K562 (cell line): ENCODE measurements around the gene PPP1R1C. TPM values are rescaled to one million over a fixed set of nuclear protein-coding genes. Genes with fewer than 3 reads are reported as not detected.

Experiments
- ATAC-seq: fragments of 200-7000 bp; cut with Tn5 transposase; 3 replicates; pipeline ENCODE4 v1.9.1; 2020; ENCODE audit warnings: moderate library complexity
- BruUV-seq: library from RNA; stranded (reverse); fragments of 400-500 nt; replicated peaks from 2 replicates; lab custom pipeline; 2021; lab: Mats Ljungman, UMichigan
- CTCF ChIA-PET: fragments of 300-600 bp; formaldehyde crosslinking; extraction: SDS; loops from one replicate; lab custom pipeline; 2021; ENCODE audit warnings: low intra/inter-chr PET ratio; lab: Yijun Ruan, JAX
- POLR2A ChIA-PET: fragments of 300-600, 350-650 bp; sonication (Branson Sonifier 250); formaldehyde crosslinking; extraction: SDS; loops from one replicate; lab custom pipeline; 2021; ENCODE audit warnings: antibody characterized with exemption, inconsistent platforms; lab: Yijun Ruan, JAX
- DNase-seq, 4 experiments: peaks; one replicate each; pipeline versions ENCODE4 v3.0.0 to v3.0.0-alpha.2; 2011 to 2018; ENCODE audit warnings: low spot score in 3 of 4, mixed read lengths in 3 of 4; ENCODE audit errors: extremely low read depth in 1 of 4
- FAIRE-seq: peaks from 2 replicates; lab custom pipeline; 2011; peaks lifted over from hg19 to GRCh38; lab: Jason Lieb, UNC
- H2AFZ ChIP-seq: 2 replicates; pipeline ENCODE4 v1.6.0; 2011; ENCODE audit warnings: low read depth, low read length, control low read depth, inconsistent platforms
- H3K27ac ChIP-seq: fragments of 200-600 bp; 3 replicates; pipeline ENCODE4 v1.8.0; 2011; ENCODE audit warnings: low read depth, mild to moderate bottlenecking, control low read depth, inconsistent platforms, low read length, moderate library complexity, mixed read lengths; ENCODE audit errors: extremely low read depth
- H3K27me3 ChIP-seq, 2 experiments: fragments of 300-600 bp in 1 of 2; 2 replicates in 1 of 2; 3 replicates in 1 of 2; pipeline versions ENCODE4 v1.6.0 to v1.8.0; 2011; ENCODE audit warnings: inconsistent platforms in 2 of 2, low read length in 2 of 2, mild to moderate bottlenecking in 1 of 2, mixed read lengths in 1 of 2, moderate library complexity in 1 of 2; ENCODE audit not compliant: control insufficient read depth in 2 of 2, insufficient read depth in 2 of 2
- H3K36me3 ChIP-seq: fragments of 300-600 bp; 3 replicates; pipeline ENCODE4 v1.8.0; 2011; ENCODE audit warnings: mild to moderate bottlenecking, low read length, inconsistent platforms; ENCODE audit not compliant: control insufficient read depth, insufficient read depth
- H3K4me1 ChIP-seq, 2 experiments: fragments of 200-600 bp in 1 of 2; replicated peaks in 1 of 2; 2 replicates in 1 of 2; 3 replicates in 1 of 2; pipeline versions ENCODE4 v1.5.1 to v1.8.0; 2011; ENCODE audit warnings: inconsistent platforms in 2 of 2, low read length in 2 of 2, mild to moderate bottlenecking in 1 of 2, mixed read lengths in 1 of 2, moderate library complexity in 1 of 2; ENCODE audit not compliant: control insufficient read depth in 2 of 2, insufficient read depth in 2 of 2
- H3K4me2 ChIP-seq: 2 replicates; pipeline ENCODE4 v1.6.1; 2011; ENCODE audit warnings: low read length, control low read depth, inconsistent platforms, mixed read lengths; ENCODE audit not compliant: insufficient read depth
- H3K4me3 ChIP-seq: fragments of 200-600 bp; sonication (generic), shearing (Covaris generic); 2 replicates; pipeline ENCODE4 v1.5.1; 2016; ENCODE audit warnings: control low read depth, inconsistent platforms
- H3K79me2 ChIP-seq: fragments of 200-600 bp; 3 replicates; pipeline ENCODE4 v1.8.0; 2011; ENCODE audit warnings: low read length, inconsistent platforms; ENCODE audit not compliant: control insufficient read depth, insufficient read depth
- H3K9ac ChIP-seq, 2 experiments: 2 replicates each; pipeline versions ENCODE4 v1.6.0 to v1.6.1; 2011; ENCODE audit warnings: low read depth in 2 of 2, low read length in 2 of 2, control low read depth in 1 of 2, inconsistent platforms in 1 of 2, mild to moderate bottlenecking in 1 of 2, mixed read lengths in 1 of 2; ENCODE audit not compliant: insufficient read depth in 1 of 2
- H3K9me1 ChIP-seq: one replicate; pipeline ENCODE4 v1.6.0; 2011; ENCODE audit warnings: inconsistent platforms, mild to moderate bottlenecking, low read length, moderate library complexity; ENCODE audit not compliant: control insufficient read depth, insufficient read depth
- H3K9me3 ChIP-seq: replicated peaks from 2 replicates; pipeline ENCODE4 v1.5.1; 2011; ENCODE audit warnings: low read depth, low read length, inconsistent platforms; ENCODE audit not compliant: control insufficient read depth, insufficient read depth
- H4K20me1 ChIP-seq: replicated peaks from 2 replicates; pipeline ENCODE4 v1.6.1; 2011; ENCODE audit warnings: low read length, inconsistent platforms, mixed read lengths; ENCODE audit not compliant: control insufficient read depth, insufficient read depth
- CTCFL ChIP-seq: IDR thresholded peaks from 2 replicates; pipeline ENCODE4 v1.6.1; 2011; ENCODE audit warnings: borderline replicate concordance, low read depth, mild to moderate bottlenecking, moderate library complexity, low read length; ENCODE audit not compliant: insufficient read depth, poor library complexity, severe bottlenecking
- ESRRB ChIP-seq: fragments of 250-450 bp; sonication (Bioruptor Pico); IDR thresholded peaks from 2 replicates; pipeline ENCODE4 v1.5.0; 2020; ENCODE audit warnings: mild to moderate bottlenecking, moderate library complexity, borderline replicate concordance
- FOXP4 ChIP-seq: sonication (generic); formaldehyde crosslinking; IDR thresholded peaks from 2 replicates; pipeline ENCODE4 v1.8.0; 2022; ENCODE audit warnings: mild to moderate bottlenecking, missing genetic modification reagents, borderline replicate concordance
- KDM2B ChIP-seq: fragments of 250-450 bp; sonication (Bioruptor Pico); IDR thresholded peaks from 2 replicates; pipeline ENCODE4 v1.8.0; 2021; ENCODE audit warnings: mild to moderate bottlenecking, moderate library complexity
- SMARCE1 ChIP-seq: fragments of 450-650 bp; IDR thresholded peaks from 2 replicates; pipeline ENCODE4 v1.7.1; 2016; ENCODE audit warnings: mild to moderate bottlenecking
- TBL1XR1 ChIP-seq, 2 experiments: IDR thresholded peaks; 2 replicates each; pipeline ENCODE4 v1.6.1; 2012; ENCODE audit warnings: improper control_type of control experiment in 2 of 2, low read length in 2 of 2, mild to moderate bottlenecking in 1 of 2
- TCFL5 ChIP-seq: fragments of 250-450 bp; sonication (Bioruptor Pico); conservative IDR thresholded peaks from 2 replicates; pipeline ENCODE4 v1.6.1; 2021; ENCODE audit warnings: mild to moderate bottlenecking, moderate library complexity, matching md5 sums
- USF1 ChIP-seq: sonication (generic); formaldehyde crosslinking; IDR thresholded peaks from 2 replicates; pipeline ENCODE4 v1.9.0; 2022; ENCODE audit warnings: mild to moderate bottlenecking, missing genetic modification reagents
- ZNF277 ChIP-seq: fragments of 250-450 bp; sonication (Bioruptor Pico); IDR thresholded peaks from 2 replicates; pipeline ENCODE4 v1.8.0; 2022; ENCODE audit warnings: inconsistent platforms, mild to moderate bottlenecking, moderate library complexity, borderline replicate concordance
- WGBS: fragments of 100-300 bp; shearing (Covaris generic); methylation state at CpG from one replicate; pipeline ENCODE4 v1.1.6; 2016; ENCODE audit warnings: low coverage, mixed read lengths; ENCODE audit not compliant: insufficient coverage; ENCODE audit errors: missing lambda C conversion rate; 5-methylcytosine and 5-hydroxymethylcytosine counted together
- in situ Hi-C: fragments of 300-500 bp; cut with MboI; formaldehyde crosslinking; loops from 4 replicates; pipeline ENCODE4 v1.15.0; 2018; ENCODE audit warnings: inconsistent platforms, mixed read lengths
- intact Hi-C: fragments of 100-400 bp; cut with micrococcal nuclease; formaldehyde crosslinking; loops from 2 replicates; pipeline ENCODE4 v1.14.2; 2022
- polyA plus RNA-seq, 8 experiments: library from polyadenylated mRNA; depleted of rRNA in 4 of 8; stranded (reverse) in 5 of 8; unstranded in 3 of 8; fragments of >200 nt; fragmentation: Nextera tagmentation in 2 of 8; fragmentation: Illumina TruSeq in 1 of 8; extraction: Ambion mirVana in 2 of 8; extraction: Trizol in 1 of 8; gene quantifications; 2 replicates each; pipeline versions ENCODE4 v1.2.1 to v1.2.3, GENCODE V29; 2011 to 2014; ENCODE audit warnings: inconsistent platforms in 1 of 8, missing spikeins in 1 of 8
- total RNA-seq, 7 experiments: library from RNA; depleted of rRNA in 6 of 7; stranded (reverse); fragments of >200 nt in 6 of 7; fragmentation: Illumina TruSeq in 2 of 7; extraction: Trizol in 2 of 7; gene quantifications; 2 replicates each; pipeline versions ENCODE4 v1.2.1 to v1.2.3, GENCODE V29; 2011 to 2021; ENCODE audit warnings: low replicate concordance in 1 of 7

The PPP1R1C gene
- total and polyA plus RNA-seq, 9 of the 15 experiments (the other 6 are each of a cell fraction or from before 2014, with no cell fraction given), result 0.09 to 0.64 (median 0.40) TPM; not detected in 2

- no peak overlapping the region for H2AFZ ChIP-seq
- no peak overlapping the region for H3K4me2 ChIP-seq
- no peaks in the 10 kb centered on the region for H3K36me3 ChIP-seq
- no peaks in the 10 kb centered on the region for H3K4me1 ChIP-seq
- POLR2A ChIA-PET, result no interaction called here
- H3K4me3 ChIP-seq, result no peak overlapping the region
- H3K9me3 ChIP-seq, result no peaks in the 10 kb centered on the region
- WGBS, result 0% methylated on average over 3 of the region's 3 CpGs
- intact Hi-C loops (no loop called here), in situ Hi-C loops (no loop called here)
- no peaks in the 10 kb centered on the region for H3K79me2 ChIP-seq
- H3K27ac ChIP-seq, result no peak overlapping the region
- CTCF ChIA-PET, result no interaction called here
- H3K9me1 ChIP-seq, result no peaks in the 10 kb centered on the region
- H4K20me1 ChIP-seq, result no peaks in the 10 kb centered on the region
- no peaks in the 10 kb centered on the region for H3K27me3 ChIP-seq
- H3K9ac ChIP-seq, result no peak overlapping the region
- no TSS peak for BruUV-seq
- FAIRE-seq, result no peak
- ATAC-seq, result no peak
- no peak for DNase-seq
- TF ChIP-seq KDM2B (CRISPR knock-in tag) (no peak), TBL1XR1 (IDR thresholded peaks at IDR 0.05; ENCODE audit: low read length in 2 of 2) (no peak), FOXP4 (CRISPR knock-in tag) (no peak), CTCFL (no peak), ZNF277 (CRISPR knock-in tag) (no peak), SMARCE1 (no peak), USF1 (CRISPR knock-in tag) (no peak), ESRRB (CRISPR knock-in tag) (no peak), TCFL5 (no peak)
Measured at GRCh38 chr2:182049372-182050148, 63.9 kb downstream of the PPP1R1C start.
